ENCODE measurements around the gene SLC9A3. TPM values are rescaled to one million over a fixed set of nuclear protein-coding genes. Genes with fewer than 3 reads are reported as not detected.

SLC9A3 gene
- total RNA-seq, 1 experiment from 2014 or later = 0.85 TPM

- no peaks in the 10 kb centered on the region for H3K9me3 ChIP-seq (ENCODE audit: control insufficient read depth, low read depth, low read length)
- no peak overlapping the region for H2AFZ ChIP-seq (ENCODE audit: low read length)
- H3K4ac ChIP-seq (ENCODE audit: low read depth, low read length) = no peak overlapping the region
- no peak overlapping the region for H3K27ac ChIP-seq (ENCODE audit: insufficient read length, low read depth, low read length)
- Mint-ChIP-seq H3K27me3 (ENCODE audit: low read depth) (no peaks in the 10 kb centered on the region), H3K36me3 (ENCODE audit: insufficient read depth in 1 of 3, low read depth in 3 of 3) (peaks cover 37 to 82% (median 70%) of the 10 kb centered on the region in 3 experiments), H3K4me3 (no peak overlapping the region), H3K9me3 (peaks cover 0 to 4% of the 10 kb centered on the region in 2 experiments; a peak in 2 of 5 replicates), H3K4me1 (peaks cover 13% of the 10 kb centered on the region in 2 experiments), H3K27ac (no peak overlapping the region)
- peak; percentile 12 for DNase-seq
- no peak overlapping the region for H3K23ac ChIP-seq (ENCODE audit: insufficient read length, low read depth, low read length)
- no peak overlapping the region for H3K18ac ChIP-seq (ENCODE audit: insufficient read length, low read depth, low read length)
- no peak overlapping the region for H2BK20ac ChIP-seq (ENCODE audit: low read depth, low read length, poor library complexity, severe bottlenecking)
- no peaks in the 10 kb centered on the region for H3K23me2 ChIP-seq (ENCODE audit: insufficient read length, low read depth, low read length, poor library complexity, severe bottlenecking)
- H4K8ac ChIP-seq (replicated peaks; ENCODE audit: insufficient read length, low read depth, low read length) = no peak overlapping the region
- H3K4me1 ChIP-seq (ENCODE audit: insufficient read depth, low read length) = no peaks in the 10 kb centered on the region; the same call in 1 of the 2 replicates
- no peak overlapping the region for H2BK5ac ChIP-seq (ENCODE audit: insufficient read length, low read length)
- WGBS (ENCODE audit: extremely low coverage, insufficient read length, low lambda C conversion rate) = no CpG with 5 or more reads among the region's 19 CpGs
- no peak overlapping the region for H4K91ac ChIP-seq (ENCODE audit: insufficient read length, low read depth, low read length)
- H3K27me3 ChIP-seq (ENCODE audit: insufficient read depth, low read length) = no peaks in the 10 kb centered on the region
- no peak overlapping the region for H3K9ac ChIP-seq (ENCODE audit: extremely low read depth, insufficient read length, low read length)
- no peak overlapping the region for H2AK5ac ChIP-seq (ENCODE audit: insufficient read length, low read length)
- H3K79me1 ChIP-seq (ENCODE audit: insufficient read depth, low read depth, low read length, poor library complexity, severe bottlenecking) = no peaks in the 10 kb centered on the region
- TF ChIP-seq, protein P1, sequence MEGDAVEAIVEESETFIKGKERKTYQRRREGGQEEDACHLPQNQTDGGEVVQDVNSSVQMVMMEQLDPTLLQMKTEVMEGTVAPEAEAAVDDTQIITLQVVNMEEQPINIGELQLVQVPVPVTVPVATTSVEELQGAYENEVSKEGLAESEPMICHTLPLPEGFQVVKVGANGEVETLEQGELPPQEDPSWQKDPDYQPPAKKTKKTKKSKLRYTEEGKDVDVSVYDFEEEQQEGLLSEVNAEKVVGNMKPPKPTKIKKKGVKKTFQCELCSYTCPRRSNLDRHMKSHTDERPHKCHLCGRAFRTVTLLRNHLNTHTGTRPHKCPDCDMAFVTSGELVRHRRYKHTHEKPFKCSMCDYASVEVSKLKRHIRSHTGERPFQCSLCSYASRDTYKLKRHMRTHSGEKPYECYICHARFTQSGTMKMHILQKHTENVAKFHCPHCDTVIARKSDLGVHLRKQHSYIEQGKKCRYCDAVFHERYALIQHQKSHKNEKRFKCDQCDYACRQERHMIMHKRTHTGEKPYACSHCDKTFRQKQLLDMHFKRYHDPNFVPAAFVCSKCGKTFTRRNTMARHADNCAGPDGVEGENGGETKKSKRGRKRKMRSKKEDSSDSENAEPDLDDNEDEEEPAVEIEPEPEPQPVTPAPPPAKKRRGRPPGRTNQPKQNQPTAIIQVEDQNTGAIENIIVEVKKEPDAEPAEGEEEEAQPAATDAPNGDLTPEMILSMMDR (conservative IDR thresholded peaks at IDR 0.05) = no peak
- no peak overlapping the region for H3K4me2 ChIP-seq (ENCODE audit: insufficient read depth, insufficient read length, low read length)
- no peak overlapping the region for H3T11ph ChIP-seq (ENCODE audit: low read length)
- no peak overlapping the region for H2BK120ac ChIP-seq (ENCODE audit: low read depth, low read length, poor library complexity, severe bottlenecking)
- no peak overlapping the region for H2BK15ac ChIP-seq (ENCODE audit: low read depth, low read length)
- H4K20me1 ChIP-seq (ENCODE audit: control insufficient read depth, insufficient read depth, insufficient read length) = no peaks in the 10 kb centered on the region
- no peaks in the 10 kb centered on the region for H3K79me2 ChIP-seq (ENCODE audit: insufficient read depth, low read length)
- H2BK12ac ChIP-seq (ENCODE audit: insufficient read length, low read depth, low read length) = no peak overlapping the region
- no peak overlapping the region for H3K56ac ChIP-seq (ENCODE audit: insufficient read length, low read depth, low read length)
- no peak overlapping the region for H4K5ac ChIP-seq (ENCODE audit: insufficient read length, low read depth, low read length)
- H3K14ac ChIP-seq (ENCODE audit: insufficient read depth, low read length) = no peak overlapping the region
These were observed 66.9 kb downstream of the SLC9A3 start for GRCh38 chr5:457195-457961.

Measured in H9 (cell line).